GM18867 (cell line): Measurements from ENCODE around the gene TTBK2.
A peak's percentile ranks its signal among the peaks of the same experiment; 100 is the strongest.

Experiments
- ATAC-seq: cut with Tn5 transposase; IDR thresholded peaks from one replicate; pipeline ENCODE4 v1.9.1; 2021; ENCODE audit warnings: mild to moderate bottlenecking, moderate library complexity; ENCODE audit not compliant: unreplicated experiment

The TTBK2 gene

GRCh38 chr15:42730135-42730534, 190.4 kb downstream of the TTBK2 start:
- no peak for ATAC-seq

GRCh38 chr15:42729409-42729808, 191.2 kb downstream of the TTBK2 start:
- ATAC-seq = no peak

- ATAC-seq = no peak
These were observed 191.6 kb downstream of the TTBK2 start for GRCh38 chr15:42728972-42729371.

- no peak for ATAC-seq
These were observed 192.0 kb downstream of the TTBK2 start for GRCh38 chr15:42728560-42728959.

DNA sequence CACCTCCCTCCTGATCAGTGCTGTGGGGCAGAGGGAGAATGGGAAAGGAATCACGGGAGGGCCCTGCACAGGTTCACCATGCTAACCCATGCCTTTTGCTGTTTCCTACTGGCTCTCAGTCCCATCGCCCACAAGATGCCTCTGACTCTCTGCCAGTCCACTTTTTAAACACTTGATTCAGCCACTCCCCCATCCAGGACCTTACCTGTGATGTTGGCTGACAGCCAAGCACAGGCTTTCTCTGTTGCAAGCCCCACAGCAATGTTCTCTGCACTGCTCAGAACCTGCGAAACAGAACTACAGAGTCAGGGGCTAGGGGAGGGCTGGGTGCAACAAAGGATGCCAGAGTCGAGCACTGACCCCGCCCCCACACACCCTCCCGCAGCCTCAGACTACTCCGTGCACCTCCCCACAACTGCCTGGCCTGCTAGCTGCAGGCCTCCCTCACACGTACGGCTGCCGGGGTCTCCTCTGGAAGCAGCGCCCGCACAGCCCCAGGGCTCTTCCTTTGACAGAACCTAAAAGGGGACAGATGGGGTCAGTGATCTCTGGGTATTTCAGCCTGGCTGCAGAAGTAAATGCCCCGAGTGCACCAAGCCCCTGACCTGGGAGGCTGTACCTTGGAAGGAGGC, 192.7 kb downstream of the TTBK2 start:
- ATAC-seq = no peak

DNA sequence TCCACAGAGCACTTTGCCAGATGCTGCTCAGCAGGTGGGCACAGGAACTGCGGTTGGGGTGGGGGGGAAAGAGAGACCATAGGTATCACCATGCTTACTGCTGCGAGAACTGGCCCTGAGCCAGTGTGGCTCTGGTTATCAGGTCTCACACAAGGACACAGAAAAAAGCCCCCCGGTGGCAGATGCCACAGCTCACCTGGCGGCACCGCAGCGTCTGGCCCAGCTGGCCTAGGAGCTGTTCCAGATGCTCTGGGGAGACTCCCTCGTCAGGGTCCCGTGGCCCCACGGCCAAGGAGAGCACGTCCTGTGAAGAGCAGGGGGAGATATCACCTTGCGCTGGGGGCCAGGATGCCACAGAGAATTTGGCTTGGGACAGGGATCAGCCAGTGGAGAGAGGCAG, 194.5 kb downstream of the TTBK2 start:
- no peak for ATAC-seq

- no peak for ATAC-seq
These were observed 195.2 kb downstream of the TTBK2 start for GRCh38 chr15:42725331-42725903.

DNA sequence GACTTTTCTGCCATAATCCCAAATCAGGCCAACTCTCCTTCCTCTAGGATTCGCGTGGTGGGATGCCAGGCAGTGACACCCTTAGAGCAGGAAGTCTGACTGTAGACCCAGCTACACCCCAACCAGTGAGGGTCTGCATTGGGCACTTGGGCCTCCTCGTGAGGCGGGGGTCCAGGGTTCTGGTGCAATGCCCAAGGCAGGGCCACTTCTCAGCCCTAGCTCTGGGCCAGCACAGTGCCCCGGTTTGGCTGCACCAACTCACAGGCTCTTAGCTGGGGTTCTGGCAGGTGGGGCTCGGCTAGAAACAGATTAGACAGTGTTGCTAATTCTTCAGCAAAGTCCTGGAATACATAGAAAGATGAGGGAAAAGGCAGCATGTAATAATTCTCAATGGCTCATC, 196.3 kb downstream of the TTBK2 start:
- no peak for ATAC-seq

DNA sequence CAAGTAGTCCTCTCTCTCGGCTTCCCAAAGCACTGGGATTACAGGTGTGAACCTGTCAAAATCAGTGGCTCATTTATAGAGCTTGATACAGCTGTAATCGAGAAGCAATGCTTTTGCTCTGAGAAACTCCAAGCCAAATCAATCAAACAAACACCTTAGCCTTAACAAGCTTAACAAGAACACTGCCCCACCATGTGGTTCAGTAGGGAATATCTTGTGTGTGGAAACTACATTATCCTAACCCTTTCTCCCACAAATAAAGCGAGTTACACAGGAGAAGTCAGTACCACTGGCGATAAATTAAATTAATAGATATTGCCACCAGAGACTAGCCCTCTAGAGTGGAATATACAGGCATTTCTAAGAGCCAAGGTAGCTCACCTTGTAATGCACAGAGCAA, 197.5 kb downstream of the TTBK2 start:
- ATAC-seq = no peak

DNA sequence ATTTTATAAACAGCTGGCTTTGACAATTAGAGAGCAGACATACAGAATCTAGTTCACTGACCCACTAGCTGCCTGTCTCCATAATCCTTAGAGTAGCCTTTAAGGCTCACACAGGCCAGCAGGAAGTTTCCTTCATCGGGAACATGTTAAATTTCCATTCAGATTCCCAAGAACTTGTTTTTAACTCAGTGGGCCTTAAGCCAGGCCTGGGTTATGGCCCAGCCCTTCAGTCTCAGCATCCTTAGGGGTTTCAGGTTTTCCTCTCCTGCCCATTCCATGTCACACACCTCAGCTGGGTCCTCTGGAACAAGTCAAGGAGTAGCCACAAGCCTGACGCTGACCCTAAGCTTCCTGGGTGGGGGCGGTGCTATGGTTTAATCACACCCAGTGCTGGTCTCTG, 198.7 kb downstream of the TTBK2 start:
- ATAC-seq = no peak

DNA sequence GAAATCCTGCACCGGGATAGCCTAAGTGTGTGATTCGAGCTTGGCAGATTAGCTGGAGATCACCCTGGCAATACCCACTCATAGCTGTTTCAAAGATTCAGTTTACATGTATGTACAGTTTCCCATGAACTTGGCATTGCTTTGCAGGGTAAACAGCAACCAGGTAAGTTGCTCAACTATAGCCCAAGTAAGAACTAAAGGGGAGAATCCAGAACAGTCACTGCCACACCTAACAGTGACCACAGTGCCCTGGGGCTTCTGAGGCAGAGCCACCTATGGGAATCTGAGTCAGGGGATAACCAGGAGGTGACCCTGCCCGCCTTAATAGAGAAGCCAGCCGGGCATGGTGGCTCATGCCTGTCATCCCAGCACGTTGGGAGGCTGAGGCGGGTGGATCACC, 199.6 kb downstream of the TTBK2 start:
- ATAC-seq = no peak

DNA sequence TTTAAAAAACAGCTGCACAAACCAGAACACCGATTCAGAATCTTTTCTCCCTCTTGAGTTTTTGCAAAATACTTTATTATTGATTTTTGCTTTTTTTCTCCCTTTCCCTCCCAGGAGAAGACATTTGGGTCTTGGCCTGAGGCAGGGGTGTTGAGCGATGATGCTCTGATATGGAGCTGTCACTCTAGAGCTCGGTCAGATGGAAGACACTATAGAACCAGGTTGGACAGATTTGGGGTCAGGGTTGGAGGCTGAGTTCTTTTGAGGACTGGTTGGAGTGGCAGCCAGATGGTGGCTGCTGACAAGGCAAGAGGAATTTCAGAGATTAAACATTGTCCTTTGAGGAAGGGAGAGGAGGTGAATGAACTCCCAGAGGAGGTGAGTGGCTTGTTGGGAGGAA, 200.5 kb downstream of the TTBK2 start:
- ATAC-seq = no peak

- no peak for ATAC-seq
These were observed 201.5 kb downstream of the TTBK2 start for GRCh38 chr15:42719043-42719442.

DNA sequence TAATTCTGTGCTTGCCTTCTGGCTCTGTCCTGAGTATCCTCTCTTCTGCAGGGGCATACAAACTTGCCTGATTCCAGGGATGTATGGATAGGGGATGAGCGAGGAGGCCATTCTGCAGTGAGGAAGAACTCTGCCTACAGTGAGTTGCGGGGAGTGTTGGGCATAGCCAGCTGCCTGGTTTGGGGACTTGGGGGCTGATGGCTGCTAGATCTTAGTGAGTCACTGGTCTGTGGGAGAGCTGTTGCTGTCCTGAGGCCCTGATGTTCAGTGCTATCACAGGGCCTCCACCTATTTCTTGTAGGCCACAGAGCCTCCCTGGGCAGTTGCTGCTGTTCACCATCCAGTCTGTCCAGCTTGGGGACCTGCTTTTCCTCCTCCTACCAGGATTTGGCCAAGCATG, 204.0 kb downstream of the TTBK2 start:
- ATAC-seq = no peak

DNA sequence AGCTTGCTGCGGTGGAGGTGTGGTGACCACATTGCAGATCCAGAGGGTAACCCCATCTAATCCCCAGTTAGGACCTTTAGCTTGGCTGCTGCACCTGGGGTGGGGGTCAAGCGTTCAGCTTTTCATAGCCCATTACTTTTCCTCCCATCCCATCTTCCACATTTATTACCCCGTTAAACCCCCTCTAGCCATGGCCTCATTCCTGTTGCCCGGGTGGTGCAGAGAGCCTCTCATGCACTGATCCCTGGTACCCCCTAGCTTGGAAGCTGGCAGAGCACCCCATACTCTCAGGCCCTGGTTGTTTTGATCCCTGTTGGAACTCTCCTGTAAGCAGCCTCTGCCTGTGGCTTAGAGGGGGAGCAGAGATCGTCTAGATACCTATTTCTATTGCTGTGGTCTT, 204.5 kb downstream of the TTBK2 start:
- no peak for ATAC-seq

- no peak for ATAC-seq
These were observed 208.0 kb downstream of the TTBK2 start for GRCh38 chr15:42712584-42712983.

DNA sequence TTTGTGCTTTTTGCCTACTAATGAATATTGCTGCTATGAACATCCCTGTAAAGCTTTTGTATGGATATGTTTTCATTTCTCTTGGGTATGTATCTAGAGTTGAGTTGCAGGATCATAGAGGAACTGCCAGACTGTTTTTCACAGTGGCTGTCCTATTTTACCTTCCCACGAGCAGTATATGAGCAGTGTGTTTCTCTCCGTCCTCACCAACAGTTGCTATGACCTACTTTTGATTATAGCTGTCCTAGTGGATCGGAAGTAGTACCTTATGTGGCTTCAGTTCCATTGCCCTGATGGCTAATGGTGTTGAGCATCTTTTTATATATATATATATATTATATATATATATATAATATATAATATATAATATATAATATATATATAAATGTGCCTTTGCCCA, 208.8 kb downstream of the TTBK2 start:
- ATAC-seq = no peak

GRCh38 chr15:42710662-42711061, 209.9 kb downstream of the TTBK2 start:
- no peak for ATAC-seq

DNA sequence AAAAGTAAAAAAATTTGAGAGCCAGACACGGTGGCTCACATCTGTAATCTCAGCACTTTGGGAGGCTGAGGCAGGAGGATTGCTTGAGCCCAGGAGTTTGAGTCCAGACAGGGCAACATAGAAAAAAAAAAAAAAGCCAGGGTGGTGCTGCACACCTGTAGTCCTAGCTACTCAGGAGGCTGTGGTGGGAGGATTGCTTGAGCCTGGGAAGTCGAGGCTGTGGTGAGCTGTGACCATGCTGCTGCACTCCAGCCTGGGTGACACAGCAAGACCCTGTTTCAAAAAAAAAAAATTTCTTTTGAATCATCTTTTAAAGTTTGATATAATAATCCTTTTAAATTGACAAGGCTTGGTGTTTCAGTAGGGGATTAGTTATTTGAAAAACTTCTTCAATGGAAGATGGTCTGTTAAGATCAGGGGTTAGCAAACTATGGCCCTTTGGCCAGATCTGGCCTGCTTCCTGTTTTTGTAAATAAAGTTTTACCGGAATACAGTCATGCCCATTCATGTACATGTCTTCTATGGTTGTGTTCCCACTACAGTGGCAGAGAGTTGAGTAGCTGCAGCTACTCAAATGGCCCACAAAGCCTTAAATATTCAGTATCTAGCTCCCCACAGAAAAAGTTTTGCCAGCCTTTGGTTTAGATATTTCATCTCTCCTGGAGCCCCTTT, 212.6 kb downstream of the TTBK2 start:
- no peak for ATAC-seq

GRCh38 chr15:42707068-42707467, 213.5 kb downstream of the TTBK2 start:
- ATAC-seq = no peak

GRCh38 chr15:42705336-42705735, 215.2 kb downstream of the TTBK2 start:
- ATAC-seq = no peak

DNA sequence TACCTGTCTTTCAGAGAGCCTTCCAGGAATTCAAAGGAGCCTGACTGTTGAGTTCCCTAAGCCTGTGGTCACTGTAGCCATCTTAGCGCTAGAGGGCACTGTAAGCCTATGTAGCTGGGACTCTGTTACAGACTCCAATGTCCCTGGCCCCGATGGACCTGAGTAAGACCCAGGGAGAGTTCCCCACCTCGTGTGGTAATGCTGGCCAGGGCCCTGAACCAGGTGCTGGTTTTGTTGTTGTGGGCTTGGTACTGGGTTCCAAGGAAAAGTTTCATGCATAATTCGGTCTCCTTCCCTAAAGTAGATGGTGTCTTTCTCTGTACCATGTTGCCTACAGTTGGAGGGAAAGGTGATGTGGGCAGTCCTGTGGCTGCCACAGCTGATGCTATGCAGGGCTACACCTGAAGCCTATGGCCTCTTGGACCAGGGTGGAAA, 216.1 kb downstream of the TTBK2 start:
- ATAC-seq = peak; percentile 53

DNA sequence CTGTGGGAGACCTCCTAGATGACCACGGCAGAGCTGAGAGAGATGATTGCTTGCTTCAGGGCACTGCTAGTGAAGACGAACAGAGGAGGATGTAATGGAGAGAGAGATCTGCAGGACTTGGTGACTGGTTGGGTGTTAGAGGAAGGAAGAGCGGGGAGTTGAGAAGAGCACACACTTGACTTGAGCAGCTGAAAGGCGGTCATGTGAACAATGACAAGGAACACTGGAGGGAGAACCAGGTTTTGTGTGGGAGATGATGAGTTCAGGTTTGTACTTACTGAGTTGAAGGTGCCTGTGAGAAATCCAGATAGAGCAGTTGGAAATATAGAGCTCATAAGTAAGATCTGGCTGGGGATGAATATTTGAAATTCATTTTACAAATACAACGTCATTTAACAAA, 224.0 kb downstream of the TTBK2 start:
- no peak for ATAC-seq
